Panc1 (cell line): Measurements from ENCODE around the gene AGBL4.

Experiments used
- POLR2AphosphoS5 ChIP-seq: IDR thresholded peaks from 2 replicates; pipeline ENCODE4 v1.6.1; 2012; ENCODE audit warnings: mild to moderate bottlenecking, low read depth, low read length, moderate library complexity
- SIN3A ChIP-seq: IDR thresholded peaks from 2 replicates; pipeline ENCODE4 v1.6.1; 2012; ENCODE audit warnings: low read depth, mild to moderate bottlenecking, low read length, moderate library complexity, borderline replicate concordance; ENCODE audit not compliant: insufficient read depth
- TF ChIP-seq, protein P1 (sequence below): fragments of 450-650 bp; IDR thresholded peaks from 2 replicates; pipeline ENCODE4 v1.5.1; 2017; ENCODE audit warnings: mild to moderate bottlenecking

DNA sequence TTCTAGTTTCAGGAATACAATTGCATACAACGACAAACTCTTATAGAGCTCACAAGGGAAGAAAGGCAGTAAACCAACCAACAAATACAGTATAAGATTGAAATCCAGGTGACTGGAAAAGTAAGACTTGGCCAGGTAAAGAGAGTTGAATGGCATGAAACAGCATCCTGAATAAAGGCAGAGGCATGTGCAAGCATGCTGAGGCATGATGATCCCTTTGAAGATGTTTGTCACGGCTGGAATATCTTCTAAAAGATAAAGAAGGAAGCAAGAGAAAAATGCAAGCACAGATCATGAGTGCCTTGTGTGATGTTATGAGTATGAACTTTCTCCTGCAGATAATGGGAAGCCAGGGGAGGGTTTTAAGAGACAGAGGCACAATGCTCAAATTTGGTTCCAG, 1468.5 kb downstream of the AGBL4 start:
- TF ChIP-seq, protein P1, sequence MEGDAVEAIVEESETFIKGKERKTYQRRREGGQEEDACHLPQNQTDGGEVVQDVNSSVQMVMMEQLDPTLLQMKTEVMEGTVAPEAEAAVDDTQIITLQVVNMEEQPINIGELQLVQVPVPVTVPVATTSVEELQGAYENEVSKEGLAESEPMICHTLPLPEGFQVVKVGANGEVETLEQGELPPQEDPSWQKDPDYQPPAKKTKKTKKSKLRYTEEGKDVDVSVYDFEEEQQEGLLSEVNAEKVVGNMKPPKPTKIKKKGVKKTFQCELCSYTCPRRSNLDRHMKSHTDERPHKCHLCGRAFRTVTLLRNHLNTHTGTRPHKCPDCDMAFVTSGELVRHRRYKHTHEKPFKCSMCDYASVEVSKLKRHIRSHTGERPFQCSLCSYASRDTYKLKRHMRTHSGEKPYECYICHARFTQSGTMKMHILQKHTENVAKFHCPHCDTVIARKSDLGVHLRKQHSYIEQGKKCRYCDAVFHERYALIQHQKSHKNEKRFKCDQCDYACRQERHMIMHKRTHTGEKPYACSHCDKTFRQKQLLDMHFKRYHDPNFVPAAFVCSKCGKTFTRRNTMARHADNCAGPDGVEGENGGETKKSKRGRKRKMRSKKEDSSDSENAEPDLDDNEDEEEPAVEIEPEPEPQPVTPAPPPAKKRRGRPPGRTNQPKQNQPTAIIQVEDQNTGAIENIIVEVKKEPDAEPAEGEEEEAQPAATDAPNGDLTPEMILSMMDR, result no peak
- TF ChIP-seq POLR2AphosphoS5, result no peak
- TF ChIP-seq SIN3A, result no peak
